Urinary bladder (tissue), 2 donors: ENCODE data around the gene RSPH1. TPM values are rescaled to one million over a fixed set of nuclear protein-coding genes. Genes with fewer than 3 reads are reported as not detected.

ENCODE experiments used
- polyA plus RNA-seq: library from polyadenylated mRNA; stranded (reverse); fragments of 200-250 nt; gene quantifications from one replicate; pipeline ENCODE4 v1.2.3, GENCODE V29; 2013
- total RNA-seq: library from RNA; depleted of rRNA; stranded (reverse); fragments of >200 nt; gene quantifications from one replicate; pipeline ENCODE4 v1.2.3, GENCODE V29; 2014
- donor health status: healthy.

The RSPH1 gene
- total and polyA plus RNA-seq, 2 donors: 0.26 to 0.84 TPM

Other genes with a start within 250 kb of the RSPH1 start
- 6.8 TPM for gene TFF3, start 180.8 kb downstream of the RSPH1 start, total RNA-seq
- gene TFF3, start 180.8 kb downstream of the RSPH1 start, polyA plus RNA-seq: 9.9 TPM
- gene TFF2, start 145.2 kb downstream of the RSPH1 start, total RNA-seq: not detected
- not detected for gene TFF2, start 145.2 kb downstream of the RSPH1 start, polyA plus RNA-seq
- not detected for gene TFF1, start 129.7 kb downstream of the RSPH1 start, total RNA-seq
- not detected for gene TFF1, start 129.7 kb downstream of the RSPH1 start, polyA plus RNA-seq
- gene TMPRSS3, start 100.2 kb downstream of the RSPH1 start, total RNA-seq: not detected
- gene TMPRSS3, start 100.2 kb downstream of the RSPH1 start, polyA plus RNA-seq: not detected
- gene UBASH3A, start 92.3 kb downstream of the RSPH1 start, total RNA-seq: 0.32 TPM
- gene UBASH3A, start 92.3 kb downstream of the RSPH1 start, polyA plus RNA-seq: 0.27 TPM
- 7.9 TPM for gene SLC37A1, start 17.6 kb upstream of the RSPH1 start, total RNA-seq
- 5.7 TPM for gene SLC37A1, start 17.6 kb upstream of the RSPH1 start, polyA plus RNA-seq
- gene PDE9A, start 157.4 kb upstream of the RSPH1 start, total RNA-seq: 13.5 TPM
- 33.2 TPM for gene PDE9A, start 157.4 kb upstream of the RSPH1 start, polyA plus RNA-seq